Memory B cell (primary cell): ENCODE measurements around the gene POLR2E.

ENCODE experiments used
- ATAC-seq: fragments of 150-1000 bp; cut with Tn5 transposase; 2 replicates; pipeline ENCODE4 v1.10.0; 2021; ENCODE audit warnings: low read depth, mild to moderate bottlenecking, moderate library complexity
- DNase-seq, 2 donors: peaks; one replicate each; pipeline ENCODE4 v3.0.0; 2022; ENCODE audit warnings: low spot score in 2 of 2
- H3K27ac Mint-ChIP-seq: one replicate; pipeline ENCODE4 v1.8.0; 2022; ENCODE audit warnings: mild to moderate bottlenecking, moderate library complexity, mixed read lengths
- H3K27me3 Mint-ChIP-seq: one replicate; pipeline ENCODE4 v1.8.0; 2022; ENCODE audit warnings: mixed read lengths
- H3K36me3 Mint-ChIP-seq: one replicate; pipeline ENCODE4 v1.8.0; 2022; ENCODE audit warnings: mild to moderate bottlenecking, mixed read lengths
- H3K4me1 Mint-ChIP-seq: one replicate; pipeline ENCODE4 v1.8.0; 2022; ENCODE audit warnings: mixed read lengths
- H3K4me3 Mint-ChIP-seq: one replicate; pipeline ENCODE4 v1.8.0; 2022; ENCODE audit warnings: mild to moderate bottlenecking, moderate library complexity, mixed read lengths
- H3K9me3 Mint-ChIP-seq: one replicate; pipeline ENCODE4 v1.8.0; 2022; ENCODE audit warnings: mixed read lengths

The POLR2E gene

DNA sequence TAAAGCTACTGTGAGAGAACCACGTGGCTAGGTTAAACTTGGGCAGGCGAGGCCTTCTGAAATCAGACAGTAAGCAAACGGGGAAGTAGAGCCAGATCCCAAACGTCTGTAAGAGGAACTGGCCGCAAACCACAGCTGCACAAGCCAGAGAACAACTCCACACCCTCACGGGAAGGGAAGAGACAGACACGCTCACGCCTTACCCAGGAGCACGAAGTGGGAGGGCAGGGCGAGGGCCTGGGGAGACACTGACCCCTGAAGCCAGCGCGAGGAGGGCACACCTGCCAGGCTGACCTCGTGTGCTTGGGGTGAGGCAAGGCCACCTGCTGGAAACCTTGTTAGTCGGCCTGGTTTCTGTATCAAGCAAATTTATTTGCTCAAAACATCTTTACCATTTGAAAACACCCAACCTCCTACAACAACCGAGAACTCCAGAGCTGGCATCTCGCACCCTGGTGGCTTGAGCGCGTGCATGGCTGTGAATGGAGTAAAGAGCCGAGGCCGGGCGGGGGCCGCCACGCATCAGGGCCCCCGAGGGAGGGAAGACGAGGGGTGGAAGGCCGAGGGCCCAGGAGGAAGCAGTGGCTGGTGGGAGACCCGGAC lies 7.3 kb downstream of the POLR2E start:
- Mint-ChIP-seq H3K4me3 (peak overlapping the region; percentile 71), H3K27me3 (no peaks in the 10 kb centered on the region), H3K4me1 (peaks cover 25% of the 10 kb centered on the region), H3K9me3 (no peaks in the 10 kb centered on the region), H3K27ac (peak overlapping the region; percentile 93), H3K36me3 (peaks cover 11% of the 10 kb centered on the region)
- peak in 1 of 2 donors; percentile 56 for DNase-seq
- ATAC-seq: peak; percentile 75

DNA sequence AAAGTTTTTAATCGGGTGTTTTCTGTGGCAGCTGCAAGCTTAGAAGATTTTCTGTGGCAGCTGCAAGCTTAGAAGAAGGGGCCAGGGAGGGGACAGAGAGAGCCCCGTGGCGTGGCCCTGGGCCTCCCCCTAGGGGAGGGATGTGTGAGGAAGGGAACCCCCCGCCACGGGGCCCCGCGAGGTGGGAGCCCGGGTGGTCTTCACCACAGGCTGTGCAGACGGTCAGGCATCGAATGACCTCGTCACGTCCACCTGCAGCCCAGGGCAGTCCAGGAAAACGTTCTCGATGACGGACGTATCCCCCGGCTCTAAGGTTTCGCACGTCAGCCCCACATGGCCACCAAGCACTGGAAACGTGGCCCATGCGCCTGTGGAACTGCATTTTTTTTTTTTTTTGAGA lies 8.6 kb downstream of the POLR2E start:
- ATAC-seq: no peak
- Mint-ChIP-seq H3K4me1 (peaks cover 30% of the 10 kb centered on the region), H3K27ac (no peak overlapping the region), H3K27me3 (no peaks in the 10 kb centered on the region), H3K4me3 (no peak overlapping the region), H3K9me3 (no peaks in the 10 kb centered on the region), H3K36me3 (peaks cover 17% of the 10 kb centered on the region)
- no peak for DNase-seq

DNA sequence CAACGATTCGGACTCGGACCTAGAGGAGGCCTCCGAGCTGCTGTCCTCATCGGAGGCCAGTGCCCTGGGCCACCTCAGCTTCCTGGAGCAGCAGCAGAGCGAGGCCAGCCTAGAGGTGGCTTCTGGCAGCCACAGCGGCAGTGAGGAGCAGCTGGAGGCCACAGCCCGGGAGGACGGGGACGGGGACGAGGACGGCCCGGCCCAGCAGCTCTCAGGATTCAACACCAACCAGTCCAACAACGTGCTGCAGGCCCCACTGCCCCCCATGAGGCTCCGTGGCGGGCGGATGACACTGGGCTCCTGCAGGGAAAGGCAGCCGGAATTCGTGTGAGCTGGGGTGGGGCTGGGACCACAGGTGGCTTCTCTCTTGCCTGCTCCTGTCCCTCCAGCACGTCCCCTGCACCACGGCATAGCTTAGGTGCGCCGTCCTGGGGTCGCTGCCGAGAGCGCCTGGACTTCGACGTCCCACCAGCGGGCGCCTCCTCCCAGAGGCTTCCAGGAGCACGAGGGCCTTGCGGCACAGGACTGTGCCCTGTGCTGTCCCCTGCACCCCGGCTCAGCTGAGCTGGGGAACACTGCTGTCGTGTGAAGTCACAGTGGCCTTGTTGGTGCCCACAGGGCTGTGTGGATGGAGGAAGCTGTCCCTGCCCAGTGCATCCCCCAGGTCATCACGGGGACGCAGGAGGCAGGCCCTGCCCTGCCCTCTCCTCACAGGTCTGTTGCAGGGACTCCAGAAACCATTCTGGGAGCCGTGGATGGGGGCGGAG lies 9.3 kb downstream of the POLR2E start:
- H3K27ac Mint-ChIP-seq: peak overlapping the region; percentile 86
- H3K9me3 Mint-ChIP-seq: no peaks in the 10 kb centered on the region
- H3K27me3 Mint-ChIP-seq: no peaks in the 10 kb centered on the region
- peaks cover 20% of the 10 kb centered on the region for H3K36me3 Mint-ChIP-seq
- ATAC-seq: no peak
- peaks cover 30% of the 10 kb centered on the region for H3K4me1 Mint-ChIP-seq
- H3K4me3 Mint-ChIP-seq: no peak overlapping the region
- DNase-seq: no peak

DNA sequence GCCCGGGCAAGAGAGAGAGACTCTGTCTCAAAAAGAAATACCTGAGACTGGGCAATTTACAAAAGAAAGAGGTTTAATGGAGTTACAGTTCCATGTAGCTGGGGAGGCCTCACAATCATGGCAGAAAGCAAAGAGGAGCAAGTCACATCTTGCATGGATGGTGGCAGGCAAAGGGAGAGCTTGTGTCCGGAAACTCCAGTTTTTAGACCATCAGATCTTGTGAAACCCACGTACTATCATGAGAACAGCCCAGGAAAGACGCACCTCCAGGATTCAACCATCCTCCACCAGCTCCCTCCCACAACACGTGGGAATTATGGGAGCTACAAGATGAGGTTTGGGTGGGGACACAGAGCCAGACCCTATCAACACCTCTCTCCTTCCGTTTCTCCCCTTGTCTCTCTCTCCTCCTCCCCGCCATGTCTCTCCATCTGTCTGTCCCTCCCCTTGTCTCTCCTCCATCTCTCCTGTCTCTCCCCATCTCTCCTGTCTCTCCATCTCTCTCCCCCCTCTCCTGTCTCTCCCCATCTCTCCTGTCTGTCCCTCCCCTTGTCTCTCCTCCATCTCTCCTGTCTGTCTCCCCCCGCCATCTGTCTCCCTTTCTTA lies 10.0 kb downstream of the POLR2E start:
- no peaks in the 10 kb centered on the region for H3K9me3 Mint-ChIP-seq
- H3K4me3 Mint-ChIP-seq: no peak overlapping the region
- H3K36me3 Mint-ChIP-seq: peaks cover 21% of the 10 kb centered on the region
- H3K27ac Mint-ChIP-seq: peak overlapping the region; percentile 86
- DNase-seq: no peak
- peaks cover 30% of the 10 kb centered on the region for H3K4me1 Mint-ChIP-seq
- H3K27me3 Mint-ChIP-seq: no peaks in the 10 kb centered on the region
- no peak for ATAC-seq

DNA sequence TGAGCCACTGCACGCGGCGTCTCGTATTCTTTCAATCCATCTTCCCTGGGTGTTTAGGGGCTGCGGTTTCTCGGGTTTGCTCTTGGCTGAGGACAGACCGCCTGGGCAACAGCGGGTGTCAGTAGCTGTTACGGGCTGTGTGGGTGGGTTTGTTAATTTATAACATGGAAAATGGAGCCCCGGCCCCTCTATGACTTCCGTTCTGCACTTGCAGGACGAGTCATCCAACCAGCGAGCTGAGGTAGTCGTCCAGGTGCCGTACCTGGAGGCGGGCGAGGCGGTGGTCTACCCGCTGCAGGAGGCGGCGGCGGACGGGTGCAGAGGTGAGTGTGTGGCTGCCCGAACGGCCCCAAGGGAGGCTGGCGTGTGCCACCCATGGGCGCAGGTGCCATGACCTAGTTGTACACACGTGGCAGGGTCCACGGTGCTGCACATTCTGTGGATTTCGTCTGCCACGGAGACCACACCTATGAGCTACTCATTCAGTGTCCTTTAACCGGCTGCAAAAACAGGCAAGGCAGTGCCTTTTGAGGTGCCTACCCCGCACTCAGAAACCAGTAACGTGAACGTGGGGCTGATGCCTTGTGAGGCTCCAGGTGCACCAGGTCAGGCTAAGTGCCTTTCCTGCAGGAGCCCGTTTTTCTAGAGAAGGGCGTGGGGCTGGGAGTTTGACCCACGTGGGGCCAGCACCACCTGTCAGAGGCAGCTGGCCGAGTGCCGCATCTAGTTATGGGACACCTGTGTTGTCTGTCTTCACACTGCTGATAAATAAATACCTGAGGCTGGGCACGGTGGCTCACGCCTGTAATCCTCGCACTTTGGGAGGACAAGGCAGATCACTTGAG lies 10.9 kb downstream of the POLR2E start:
- no peak overlapping the region for H3K4me3 Mint-ChIP-seq
- ATAC-seq (no peak), DNase-seq (no peak)
- peaks cover 30% of the 10 kb centered on the region for H3K4me1 Mint-ChIP-seq
- peaks cover 21% of the 10 kb centered on the region for H3K36me3 Mint-ChIP-seq
- H3K9me3 Mint-ChIP-seq: no peaks in the 10 kb centered on the region
- no peaks in the 10 kb centered on the region for H3K27me3 Mint-ChIP-seq
- H3K27ac Mint-ChIP-seq: peak overlapping the region; percentile 86

DNA sequence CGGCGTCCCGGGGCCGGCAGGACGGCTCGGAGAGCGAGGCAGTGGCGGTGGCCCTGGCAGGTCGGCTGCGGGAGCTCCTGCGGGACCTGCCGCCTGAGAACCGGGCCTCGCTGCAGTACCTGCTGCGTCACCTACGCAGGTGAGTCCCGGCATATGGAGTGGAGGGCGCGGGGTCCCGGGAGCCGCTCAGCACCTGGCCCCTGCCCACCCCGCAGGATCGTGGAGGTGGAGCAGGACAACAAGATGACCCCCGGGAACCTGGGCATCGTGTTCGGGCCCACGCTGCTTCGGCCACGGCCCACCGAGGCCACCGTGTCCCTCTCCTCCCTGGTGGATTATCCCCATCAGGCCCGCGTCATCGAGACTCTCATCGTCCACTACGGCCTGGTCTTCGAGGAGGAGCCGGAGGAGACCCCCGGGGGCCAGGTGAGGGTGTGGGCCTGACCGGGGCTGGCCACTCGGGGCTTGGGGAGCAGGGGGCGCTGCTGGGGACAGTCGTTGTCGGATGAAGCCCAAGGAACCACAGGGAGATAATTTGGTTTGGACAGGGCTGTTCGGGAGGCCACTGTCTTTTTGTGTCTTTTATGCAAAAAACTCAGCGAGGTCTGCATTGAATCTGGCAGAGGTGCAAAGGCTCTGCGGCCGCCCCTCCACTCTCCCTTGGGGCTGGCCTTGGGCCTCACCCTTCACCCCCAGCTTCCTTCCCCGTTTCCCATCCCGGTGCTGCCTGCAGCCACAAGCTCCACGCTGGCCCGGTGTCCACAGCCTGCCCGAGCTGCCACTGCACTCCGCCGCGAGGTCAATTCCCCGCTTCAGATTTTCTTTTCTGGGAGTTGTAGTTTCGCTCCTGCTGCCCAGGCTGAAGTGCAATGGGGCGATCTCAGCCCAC lies 12.0 kb downstream of the POLR2E start:
- H3K27ac Mint-ChIP-seq: peak overlapping the region; percentile 67
- no peaks in the 10 kb centered on the region for H3K27me3 Mint-ChIP-seq
- no peak overlapping the region for H3K4me3 Mint-ChIP-seq
- no peak for ATAC-seq
- peaks cover 25% of the 10 kb centered on the region for H3K4me1 Mint-ChIP-seq
- H3K36me3 Mint-ChIP-seq: peaks cover 21% of the 10 kb centered on the region
- DNase-seq: no peak
- H3K9me3 Mint-ChIP-seq: no peaks in the 10 kb centered on the region

DNA sequence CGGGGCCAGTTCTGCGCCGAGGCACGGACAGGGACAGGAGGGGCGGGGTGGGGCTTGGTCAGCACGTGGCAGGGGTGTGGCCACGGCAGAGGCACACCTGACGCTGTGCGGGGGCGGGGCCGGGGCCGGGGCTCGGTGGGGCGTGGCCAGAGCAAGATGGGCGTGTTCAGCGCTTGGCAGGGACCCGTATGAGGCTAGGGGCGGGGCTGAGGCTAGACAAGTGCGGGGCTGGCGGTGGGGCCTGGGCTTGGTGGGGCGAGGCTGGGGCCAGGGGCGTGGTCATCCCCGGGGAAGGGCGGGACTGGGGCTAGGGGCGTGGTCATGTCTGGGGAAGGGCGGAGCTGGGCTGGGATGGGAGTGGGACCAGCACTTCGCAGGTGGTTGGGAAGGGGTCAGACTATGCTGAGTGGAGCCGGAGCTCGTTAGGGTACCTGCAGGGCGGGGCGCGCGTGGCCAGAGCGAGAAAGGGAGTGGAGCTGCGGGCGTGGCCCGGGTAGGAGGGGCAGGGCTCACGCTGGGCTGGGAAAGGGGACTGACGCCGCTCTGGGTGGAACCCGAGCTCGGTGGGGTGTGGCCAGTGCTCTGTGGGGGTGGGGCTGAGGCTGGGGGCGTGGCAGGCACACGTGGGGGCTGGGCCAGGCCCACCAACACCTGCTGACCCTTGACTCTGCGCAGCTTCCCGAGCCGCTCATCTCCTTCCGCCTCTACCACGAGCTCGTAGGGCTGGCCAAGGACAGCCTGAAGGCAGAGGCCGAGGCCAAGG lies 12.8 kb downstream of the POLR2E start:
- ATAC-seq: peak; percentile 77
- Mint-ChIP-seq H3K4me1 (peaks cover 21% of the 10 kb centered on the region), H3K27ac (peak overlapping the region; percentile 89), H3K4me3 (peak overlapping the region; percentile 45), H3K27me3 (no peaks in the 10 kb centered on the region), H3K9me3 (no peaks in the 10 kb centered on the region), H3K36me3 (peaks cover 21% of the 10 kb centered on the region)
- peak; percentile 66 for DNase-seq

DNA sequence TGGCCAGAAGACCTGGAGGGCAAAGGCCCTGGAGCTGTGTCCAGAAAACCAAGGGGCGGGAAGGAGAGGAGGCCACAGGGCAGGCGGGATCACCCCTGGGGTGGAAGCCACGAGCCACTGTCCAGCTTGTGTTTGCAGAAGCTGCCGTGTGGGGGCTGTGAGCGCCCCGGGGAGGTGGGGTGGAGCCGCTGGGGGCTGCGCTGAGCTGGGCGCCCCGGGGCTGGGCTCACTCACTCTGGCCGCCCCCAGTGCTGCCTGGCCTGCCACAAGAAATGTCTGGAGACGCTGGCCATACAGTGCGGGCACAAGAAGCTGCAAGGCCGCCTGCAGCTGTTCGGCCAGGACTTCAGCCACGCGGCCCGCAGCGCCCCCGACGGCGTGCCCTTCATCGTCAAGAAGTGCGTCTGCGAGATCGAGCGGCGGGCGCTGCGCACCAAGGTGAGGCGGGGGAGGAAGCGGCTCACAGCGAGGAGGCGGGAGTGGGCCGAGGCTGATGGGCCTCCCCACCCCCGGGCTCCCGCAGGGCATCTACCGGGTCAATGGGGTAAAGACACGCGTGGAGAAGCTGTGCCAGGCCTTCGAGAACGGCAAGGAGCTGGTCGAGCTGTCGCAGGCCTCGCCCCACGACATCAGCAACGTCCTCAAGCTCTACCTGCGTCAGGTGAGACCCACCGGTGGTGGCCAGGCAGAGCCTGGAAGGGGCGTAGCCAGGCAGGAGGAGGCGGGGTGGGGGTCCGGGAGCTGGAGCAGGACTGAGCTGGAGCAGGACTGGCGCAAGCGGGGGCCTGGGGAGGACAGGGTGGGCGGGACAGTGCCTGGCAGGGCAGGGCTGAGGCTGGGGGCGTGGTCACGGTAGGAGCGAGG lies 13.6 kb downstream of the POLR2E start:
- no peak for ATAC-seq
- Mint-ChIP-seq H3K27ac (peak overlapping the region; percentile 89), H3K27me3 (no peaks in the 10 kb centered on the region), H3K9me3 (no peaks in the 10 kb centered on the region), H3K36me3 (peaks cover 21% of the 10 kb centered on the region), H3K4me3 (peak overlapping the region; percentile 45), H3K4me1 (peaks cover 20% of the 10 kb centered on the region)
- no peak for DNase-seq

DNA sequence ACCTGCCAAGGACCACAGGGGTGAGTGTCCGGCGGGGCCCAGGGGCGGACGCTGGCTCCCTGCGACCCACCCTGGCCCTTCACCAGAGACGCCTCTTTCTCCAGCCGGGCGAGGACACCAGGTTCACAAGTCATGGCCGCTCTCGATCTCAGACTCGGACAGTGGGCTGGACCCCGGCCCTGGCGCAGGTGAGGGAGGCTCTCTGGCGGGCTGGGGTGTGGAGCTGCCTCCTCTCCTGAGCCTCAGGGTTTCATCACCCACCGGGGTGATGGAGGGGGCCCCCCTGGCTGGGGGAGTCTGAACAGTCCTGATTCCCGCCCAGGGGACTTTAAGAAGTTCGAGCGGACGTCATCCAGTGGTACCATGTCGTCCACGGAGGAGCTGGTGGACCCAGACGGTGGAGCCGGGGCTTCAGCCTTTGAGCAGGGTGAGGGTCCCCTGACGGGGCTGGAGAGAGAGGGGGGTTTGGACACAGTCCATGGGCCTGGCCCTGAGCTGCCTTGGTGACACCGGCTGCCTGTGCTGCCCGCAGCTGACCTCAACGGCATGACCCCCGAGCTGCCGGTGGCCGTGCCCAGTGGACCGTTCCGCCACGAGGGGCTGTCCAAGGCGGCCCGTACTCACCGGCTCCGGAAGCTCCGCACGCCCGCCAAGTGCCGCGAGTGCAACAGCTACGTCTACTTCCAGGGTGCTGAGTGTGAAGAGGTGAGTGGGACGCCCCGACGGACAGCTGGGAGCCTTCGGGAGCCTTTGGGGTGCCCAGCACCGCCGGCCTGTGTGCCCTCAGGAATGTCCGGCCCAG lies 14.6 kb downstream of the POLR2E start:
- Mint-ChIP-seq H3K4me3 (peak overlapping the region; percentile 32), H3K27me3 (no peaks in the 10 kb centered on the region), H3K36me3 (peaks cover 26% of the 10 kb centered on the region), H3K9me3 (no peaks in the 10 kb centered on the region), H3K27ac (peak overlapping the region; percentile 72), H3K4me1 (peaks cover 25% of the 10 kb centered on the region)
- DNase-seq (no peak), ATAC-seq (no peak)

DNA sequence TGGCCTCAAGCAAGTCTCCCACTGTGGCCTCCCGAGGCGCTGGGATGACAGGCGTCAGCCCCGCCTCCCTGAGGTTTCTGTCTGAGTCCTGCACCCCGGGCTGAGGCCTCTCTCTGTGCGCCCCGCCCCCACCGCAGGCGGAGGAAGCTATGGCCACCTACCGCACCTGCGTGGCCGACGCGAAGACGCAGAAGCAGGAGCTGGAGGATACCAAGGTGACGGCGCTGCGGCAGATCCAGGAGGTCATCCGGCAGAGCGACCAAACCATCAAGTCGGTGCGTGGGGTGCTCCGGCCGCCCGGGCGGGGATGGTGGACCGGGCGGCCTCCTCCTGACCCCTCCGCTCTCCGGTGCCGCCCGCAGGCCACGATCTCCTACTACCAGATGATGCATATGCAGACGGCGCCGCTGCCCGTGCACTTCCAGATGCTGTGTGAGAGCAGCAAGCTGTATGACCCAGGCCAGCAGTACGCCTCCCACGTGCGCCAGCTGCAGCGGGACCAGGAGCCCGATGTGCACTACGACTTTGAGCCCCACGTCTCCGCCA lies 15.5 kb downstream of the POLR2E start:
- Mint-ChIP-seq H3K4me1 (peaks cover 19% of the 10 kb centered on the region), H3K9me3 (no peaks in the 10 kb centered on the region), H3K4me3 (no peak overlapping the region), H3K36me3 (peaks cover 20% of the 10 kb centered on the region), H3K27me3 (no peaks in the 10 kb centered on the region), H3K27ac (no peak overlapping the region)
- ATAC-seq (no peak), DNase-seq (no peak)

DNA sequence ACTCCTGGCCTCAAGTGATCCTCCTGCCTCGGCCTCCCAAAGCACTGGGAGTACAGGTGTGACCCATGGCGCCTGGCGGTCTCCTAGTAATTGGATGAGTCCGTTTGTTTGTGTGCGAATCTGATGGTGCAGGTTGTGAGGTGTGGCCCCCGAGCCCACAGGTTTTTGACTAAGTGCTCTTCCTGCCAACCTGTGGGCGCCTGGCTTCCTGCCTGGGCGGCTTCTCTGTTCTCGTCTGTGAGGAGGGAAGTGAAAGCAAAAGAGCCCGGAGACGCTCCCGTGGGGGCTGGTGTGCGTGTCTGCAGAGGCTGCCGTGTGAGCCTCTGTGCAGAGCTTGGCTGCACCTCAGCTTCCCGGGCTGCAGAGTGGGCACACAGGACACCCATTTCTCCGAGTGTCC lies 18.2 kb downstream of the POLR2E start:
- Mint-ChIP-seq H3K36me3 (peaks cover 21% of the 10 kb centered on the region), H3K4me1 (peaks cover 23% of the 10 kb centered on the region), H3K27me3 (no peaks in the 10 kb centered on the region), H3K4me3 (peak overlapping the region; percentile 66), H3K27ac (peak overlapping the region; percentile 89), H3K9me3 (no peaks in the 10 kb centered on the region)
- DNase-seq (peak; percentile 73 to 91), ATAC-seq (peak; percentile 89)
